H9 (cell line): ENCODE data around the gene MRPL17. TPM values are rescaled to one million over a fixed set of nuclear protein-coding genes. Genes with fewer than 3 reads are reported as not detected.

ENCODE experiments used
- DNase-seq: peaks from one replicate; pipeline ENCODE4 v3.0.0-alpha.2; 2017
- H2AFZ ChIP-seq: one replicate; pipeline ENCODE4 v1.6.1; 2013; ENCODE audit warnings: mild to moderate bottlenecking, low read length, control low read depth, moderate library complexity
- H2AK5ac ChIP-seq: 2 replicates; pipeline ENCODE4 v1.6.1; 2013; ENCODE audit warnings: low read length, control low read depth, mixed read lengths; ENCODE audit not compliant: insufficient read length
- H2BK120ac ChIP-seq: one replicate; pipeline ENCODE4 v1.6.1; 2013; ENCODE audit warnings: low read depth, mild to moderate bottlenecking, low read length, control low read depth, inconsistent platforms; ENCODE audit not compliant: poor library complexity, severe bottlenecking
- H2BK12ac ChIP-seq: 2 replicates; pipeline ENCODE4 v1.6.1; 2013; ENCODE audit warnings: low read length, control low read depth, mixed read lengths, low read depth; ENCODE audit not compliant: insufficient read length
- H2BK15ac ChIP-seq: 2 replicates; pipeline ENCODE4 v1.6.1; 2013; ENCODE audit warnings: low read depth, low read length, control low read depth
- H2BK20ac ChIP-seq: one replicate; pipeline ENCODE4 v1.6.1; 2013; ENCODE audit warnings: low read depth, mild to moderate bottlenecking, low read length, control low read depth, inconsistent platforms; ENCODE audit not compliant: poor library complexity, severe bottlenecking
- H2BK5ac ChIP-seq: 2 replicates; pipeline ENCODE4 v1.6.1; 2013; ENCODE audit warnings: low read length, control low read depth, mixed read lengths; ENCODE audit not compliant: insufficient read length
- H3K14ac ChIP-seq: 2 replicates; pipeline ENCODE4 v1.6.1; 2013; ENCODE audit warnings: low read length, control low read depth; ENCODE audit not compliant: insufficient read depth
- H3K18ac ChIP-seq: 2 replicates; pipeline ENCODE4 v1.6.1; 2013; ENCODE audit warnings: low read depth, mild to moderate bottlenecking, mixed read lengths, low read length, control low read depth; ENCODE audit not compliant: insufficient read length
- H3K23ac ChIP-seq: 2 replicates; pipeline ENCODE4 v1.6.1; 2013; ENCODE audit warnings: low read length, control low read depth, mixed read lengths, low read depth; ENCODE audit not compliant: insufficient read length
- H3K23me2 ChIP-seq: 2 replicates; pipeline ENCODE4 v1.6.1; 2013; ENCODE audit warnings: low read depth, mild to moderate bottlenecking, mixed read lengths, low read length, control low read depth; ENCODE audit not compliant: insufficient read length, poor library complexity, severe bottlenecking
- H3K27ac ChIP-seq: 2 replicates; pipeline ENCODE4 v1.5.1; 2013; ENCODE audit warnings: low read length, control low read depth, mixed read lengths, low read depth; ENCODE audit not compliant: insufficient read length
- H3K27me3 ChIP-seq: 2 replicates; pipeline ENCODE4 v1.6.1; 2013; ENCODE audit warnings: low read length, control low read depth, inconsistent platforms; ENCODE audit not compliant: insufficient read depth
- H3K4ac ChIP-seq: 2 replicates; pipeline ENCODE4 v1.6.1; 2013; ENCODE audit warnings: low read depth, mild to moderate bottlenecking, control low read depth, inconsistent platforms, low read length, moderate library complexity
- H3K4me1 ChIP-seq: 2 replicates; pipeline ENCODE4 v1.6.1; 2013; ENCODE audit warnings: low read length, control low read depth, inconsistent platforms; ENCODE audit not compliant: insufficient read depth
- H3K4me2 ChIP-seq: 2 replicates; pipeline ENCODE4 v1.6.1; 2013; ENCODE audit warnings: low read length, control low read depth, mixed read lengths; ENCODE audit not compliant: insufficient read length, insufficient read depth
- H3K56ac ChIP-seq: 2 replicates; pipeline ENCODE4 v1.6.1; 2013; ENCODE audit warnings: low read depth, mild to moderate bottlenecking, mixed read lengths, low read length, control low read depth; ENCODE audit not compliant: insufficient read length
- H3K79me1 ChIP-seq: 2 replicates; pipeline ENCODE4 v1.6.1; 2013; ENCODE audit warnings: low read depth, mild to moderate bottlenecking, moderate library complexity, low read length, control low read depth, inconsistent platforms; ENCODE audit not compliant: insufficient read depth, poor library complexity, severe bottlenecking
- H3K79me2 ChIP-seq: 2 replicates; pipeline ENCODE4 v1.6.1; 2013; ENCODE audit warnings: low read length, control low read depth, inconsistent platforms; ENCODE audit not compliant: insufficient read depth
- H3K9ac ChIP-seq: 2 replicates; pipeline ENCODE4 v1.6.1; 2013; ENCODE audit warnings: low read length, control low read depth, mixed read lengths; ENCODE audit not compliant: insufficient read length; ENCODE audit errors: extremely low read depth
- H3K9me3 ChIP-seq: one replicate; pipeline ENCODE4 v1.6.1; 2013; ENCODE audit warnings: low read depth, low read length, inconsistent platforms; ENCODE audit not compliant: control insufficient read depth
- H3T11ph ChIP-seq: one replicate; pipeline ENCODE4 v1.6.1; 2013; ENCODE audit warnings: mild to moderate bottlenecking, low read length, control low read depth, inconsistent platforms
- H4K20me1 ChIP-seq: one replicate; pipeline ENCODE4 v1.6.1; 2013; ENCODE audit not compliant: control insufficient read depth, insufficient read length, insufficient read depth
- H4K5ac ChIP-seq: 2 replicates; pipeline ENCODE4 v1.6.1; 2013; ENCODE audit warnings: low read depth, mild to moderate bottlenecking, mixed read lengths, low read length, control low read depth; ENCODE audit not compliant: insufficient read length
- H4K8ac ChIP-seq: replicated peaks from 2 replicates; pipeline ENCODE4 v1.6.1; 2013; ENCODE audit warnings: low read length, control low read depth, mixed read lengths, low read depth; ENCODE audit not compliant: insufficient read length
- H4K91ac ChIP-seq: 2 replicates; pipeline ENCODE4 v1.6.1; 2013; ENCODE audit warnings: low read depth, mild to moderate bottlenecking, moderate library complexity, mixed read lengths, low read length, control low read depth; ENCODE audit not compliant: insufficient read length
- H3K27ac Mint-ChIP-seq, 3 experiments: 2 replicates in 2 of 3; 3 replicates in 1 of 3; pipeline ENCODE4 v1.8.0; 2020 to 2021; ENCODE audit warnings: mixed read lengths in 3 of 3, mild to moderate bottlenecking in 1 of 3, moderate library complexity in 1 of 3
- H3K27me3 Mint-ChIP-seq: 2 replicates; pipeline ENCODE4 v1.8.0; 2021; ENCODE audit warnings: low read depth, mild to moderate bottlenecking, moderate library complexity, mixed read lengths
- H3K36me3 Mint-ChIP-seq, 3 experiments: 2 replicates in 2 of 3; 3 replicates in 1 of 3; pipeline ENCODE4 v1.8.0; 2020 to 2021; ENCODE audit warnings: low read depth in 3 of 3, mixed read lengths in 3 of 3; ENCODE audit not compliant: insufficient read depth in 1 of 3
- H3K4me1 Mint-ChIP-seq, 2 experiments: 2 replicates each; pipeline ENCODE4 v1.8.0; 2020; ENCODE audit warnings: mixed read lengths in 2 of 2
- H3K4me3 Mint-ChIP-seq, 2 experiments: 2 replicates in 1 of 2; 3 replicates in 1 of 2; pipeline ENCODE4 v1.8.0; 2020 to 2021; ENCODE audit warnings: mild to moderate bottlenecking in 2 of 2, mixed read lengths in 2 of 2, moderate library complexity in 1 of 2
- H3K9me3 Mint-ChIP-seq, 2 experiments: 2 replicates in 1 of 2; 3 replicates in 1 of 2; pipeline ENCODE4 v1.8.0; 2020; ENCODE audit warnings: mild to moderate bottlenecking in 2 of 2, mixed read lengths in 2 of 2, moderate library complexity in 1 of 2
- WGBS: extraction: QIAGEN DNeasy Blood & Tissue Kit; methylation state at CpG from one replicate; pipeline ENCODE4 v1.1.7; 2013; ENCODE audit warnings: missing lambda C conversion rate, low lambda C conversion rate, mixed read lengths; ENCODE audit not compliant: insufficient read length; ENCODE audit errors: extremely low coverage; 5-methylcytosine and 5-hydroxymethylcytosine counted together
- total RNA-seq: library from RNA; stranded (reverse); gene quantifications from 2 replicates; pipeline ENCODE4 v1.2.1, GENCODE V29; 2021
- TF ChIP-seq, protein P1 (sequence below): fragments of 200-600 bp; sonication (generic); conservative IDR thresholded peaks from 3 replicates; pipeline ENCODE4 v1.8.0; 2021; ENCODE audit warnings: antibody characterized with exemption, mild to moderate bottlenecking

Gene MRPL17
- total RNA-seq, 1 experiment from 2014 or later, result 75.5 TPM

DNA sequence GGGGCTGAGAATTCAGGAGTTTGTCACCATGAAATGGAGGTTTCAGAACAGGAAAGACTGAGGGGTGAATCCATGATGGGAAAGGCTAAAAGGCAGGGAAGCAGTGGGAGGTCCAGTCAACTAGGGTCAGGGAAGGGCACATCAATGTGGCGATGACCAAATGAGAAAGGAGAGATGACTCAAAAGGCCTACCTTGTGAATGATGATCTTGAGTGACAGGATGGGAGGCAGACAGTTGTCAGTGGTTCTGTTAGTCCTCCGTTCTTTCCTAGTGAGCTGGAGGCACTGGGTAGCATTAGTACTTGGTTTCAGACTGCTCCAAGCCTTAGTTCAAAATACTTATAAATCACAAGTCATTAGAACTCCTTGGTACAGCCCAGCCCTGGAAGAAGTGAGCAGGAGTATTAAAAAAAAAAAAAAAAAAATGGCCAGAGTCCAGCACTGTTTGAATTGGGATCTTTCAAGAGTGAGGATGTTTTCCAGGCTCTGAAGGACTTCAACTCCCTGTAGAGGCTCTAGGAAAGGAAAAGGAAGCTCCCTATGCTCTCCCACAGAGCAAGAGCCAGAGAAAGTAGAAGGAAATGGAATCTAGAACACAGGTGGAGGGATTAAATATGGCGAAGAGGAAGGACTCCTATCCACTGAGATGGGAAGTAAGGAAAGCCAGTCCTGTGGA lies 19.2 kb downstream of the MRPL17 start:
- no peak overlapping the region for H4K8ac ChIP-seq
- no peak overlapping the region for H3T11ph ChIP-seq
- H2AFZ ChIP-seq, result no peak overlapping the region
- no peak overlapping the region for H3K23ac ChIP-seq
- no peak overlapping the region for H4K5ac ChIP-seq
- H3K18ac ChIP-seq, result no peak overlapping the region
- Mint-ChIP-seq H3K9me3 (no peaks in the 10 kb centered on the region), H3K36me3 (no peaks in the 10 kb centered on the region), H3K27me3 (peaks cover 3% of the 10 kb centered on the region; the same call in 1 of the 2 replicates), H3K4me1 (peaks cover 0 to 4% of the 10 kb centered on the region in 2 experiments; a peak in 1 of 4 replicates), H3K27ac (no peak overlapping the region; a peak in 2 of 7 replicates), H3K4me3 (no peak overlapping the region)
- no peaks in the 10 kb centered on the region for H3K79me2 ChIP-seq
- H3K9ac ChIP-seq, result no peak overlapping the region
- H2BK120ac ChIP-seq, result no peak overlapping the region
- H3K79me1 ChIP-seq, result no peaks in the 10 kb centered on the region
- H3K4me1 ChIP-seq, result no peaks in the 10 kb centered on the region
- H2AK5ac ChIP-seq, result no peak overlapping the region
- no peak overlapping the region for H3K4ac ChIP-seq
- no peak overlapping the region for H3K14ac ChIP-seq
- no peak overlapping the region for H4K91ac ChIP-seq
- H2BK20ac ChIP-seq, result no peak overlapping the region
- WGBS, result no CpG with 5 or more reads among the region's 3 CpGs
- no peak overlapping the region for H3K56ac ChIP-seq
- H3K27me3 ChIP-seq, result no peaks in the 10 kb centered on the region
- H4K20me1 ChIP-seq, result no peaks in the 10 kb centered on the region
- no peaks in the 10 kb centered on the region for H3K23me2 ChIP-seq
- TF ChIP-seq, protein P1, sequence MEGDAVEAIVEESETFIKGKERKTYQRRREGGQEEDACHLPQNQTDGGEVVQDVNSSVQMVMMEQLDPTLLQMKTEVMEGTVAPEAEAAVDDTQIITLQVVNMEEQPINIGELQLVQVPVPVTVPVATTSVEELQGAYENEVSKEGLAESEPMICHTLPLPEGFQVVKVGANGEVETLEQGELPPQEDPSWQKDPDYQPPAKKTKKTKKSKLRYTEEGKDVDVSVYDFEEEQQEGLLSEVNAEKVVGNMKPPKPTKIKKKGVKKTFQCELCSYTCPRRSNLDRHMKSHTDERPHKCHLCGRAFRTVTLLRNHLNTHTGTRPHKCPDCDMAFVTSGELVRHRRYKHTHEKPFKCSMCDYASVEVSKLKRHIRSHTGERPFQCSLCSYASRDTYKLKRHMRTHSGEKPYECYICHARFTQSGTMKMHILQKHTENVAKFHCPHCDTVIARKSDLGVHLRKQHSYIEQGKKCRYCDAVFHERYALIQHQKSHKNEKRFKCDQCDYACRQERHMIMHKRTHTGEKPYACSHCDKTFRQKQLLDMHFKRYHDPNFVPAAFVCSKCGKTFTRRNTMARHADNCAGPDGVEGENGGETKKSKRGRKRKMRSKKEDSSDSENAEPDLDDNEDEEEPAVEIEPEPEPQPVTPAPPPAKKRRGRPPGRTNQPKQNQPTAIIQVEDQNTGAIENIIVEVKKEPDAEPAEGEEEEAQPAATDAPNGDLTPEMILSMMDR, result no peak
- H2BK12ac ChIP-seq, result no peak overlapping the region
- H3K9me3 ChIP-seq, result no peaks in the 10 kb centered on the region
- H2BK5ac ChIP-seq, result no peak overlapping the region
- no peak for DNase-seq
- H3K4me2 ChIP-seq, result no peak overlapping the region
- no peak overlapping the region for H3K27ac ChIP-seq
- no peak overlapping the region for H2BK15ac ChIP-seq
